ENCODE results near the gene MTA2.
"Not testable (repeated sequence)": the region's sequence is repeated elsewhere in the genome, so short reads cannot be mapped to it uniquely, and the experiment has no call there.

The MTA2 gene

GRCh38 chr11:62566247-62566646 lies 35.4 kb downstream of the MTA2 start:
- DNase-seq (ENCODE audit: low read depth), result no peak

GRCh38 chr11:62565100-62565802 lies 36.4 kb downstream of the MTA2 start:
- DNase-seq (ENCODE audit: low read depth), result no peak

GRCh38 chr11:62561677-62562230 lies 39.9 kb downstream of the MTA2 start:
- DNase-seq (ENCODE audit: low read depth), result not testable (repeated sequence)

GRCh38 chr11:62560566-62561103 lies 41.0 kb downstream of the MTA2 start:
- no peak for DNase-seq (ENCODE audit: low read depth)

- DNase-seq (ENCODE audit: low read depth), result not testable (repeated sequence)
Observed at GRCh38 chr11:62559626-62560025, 42.0 kb downstream of the MTA2 start.

GRCh38 chr11:62559204-62559603 lies 42.5 kb downstream of the MTA2 start:
- no peak for DNase-seq (ENCODE audit: low read depth)

- DNase-seq (ENCODE audit: low read depth), result no peak
Observed at GRCh38 chr11:62558669-62559068, 43.0 kb downstream of the MTA2 start.

GRCh38 chr11:62556875-62557631 lies 44.6 kb downstream of the MTA2 start:
- DNase-seq (ENCODE audit: low read depth), result no peak

- no peak for DNase-seq (ENCODE audit: low read depth)
Observed at GRCh38 chr11:62556108-62556874, 45.4 kb downstream of the MTA2 start.

- DNase-seq (ENCODE audit: low read depth), result no peak
Observed at GRCh38 chr11:62555464-62556107, 46.1 kb downstream of the MTA2 start.

GRCh38 chr11:62554387-62555167 lies 47.1 kb downstream of the MTA2 start:
- no peak for DNase-seq (ENCODE audit: low read depth)

GRCh38 chr11:62553839-62554361 lies 47.8 kb downstream of the MTA2 start:
- no peak for DNase-seq (ENCODE audit: low read depth)

- no peak for DNase-seq (ENCODE audit: low read depth)
Observed at GRCh38 chr11:62553080-62553838, 48.4 kb downstream of the MTA2 start.

- no peak for DNase-seq (ENCODE audit: low read depth)
Observed at GRCh38 chr11:62552485-62553079, 49.1 kb downstream of the MTA2 start.

GRCh38 chr11:62550478-62550877 lies 51.2 kb downstream of the MTA2 start:
- not testable (repeated sequence) for DNase-seq (ENCODE audit: low read depth)

- no peak for DNase-seq (ENCODE audit: low read depth)
Observed at GRCh38 chr11:62548545-62549335, 52.9 kb downstream of the MTA2 start.

GRCh38 chr11:62547691-62548281 lies 53.9 kb downstream of the MTA2 start:
- DNase-seq (ENCODE audit: low read depth), result no peak

GRCh38 chr11:62546929-62547625 lies 54.6 kb downstream of the MTA2 start:
- DNase-seq (ENCODE audit: low read depth), result no peak

All from stimulated activated CD8-positive, alpha-beta memory T cell treated with anti-CD3 and anti-CD28 coated beads, Interleukin-7, amount 100 ng/mL, for 24 hours (primary cell).